GM06990 (cell line): ENCODE results near the gene WDR64.

ENCODE experiments used
- DNase-seq: peaks from one replicate; pipeline ENCODE4 v3.0.0-alpha.2; 2011; ENCODE audit not compliant: insufficient read length; ENCODE audit errors: extremely low read depth
- H3K27me3 ChIP-seq: replicated peaks from 2 replicates; pipeline ENCODE4 v1.6.0; 2011; ENCODE audit warnings: low read length; ENCODE audit not compliant: control insufficient read depth, insufficient read depth
- H3K36me3 ChIP-seq: 2 replicates; pipeline ENCODE4 v1.5.1; 2011; ENCODE audit warnings: low read length; ENCODE audit not compliant: control insufficient read depth, insufficient read depth
- H3K4me3 ChIP-seq: replicated peaks from 2 replicates; pipeline ENCODE4 v1.5.1; 2011; ENCODE audit warnings: low read depth, mild to moderate bottlenecking, control low read depth, low read length
- CTCF ChIP-seq: IDR thresholded peaks from 2 replicates; pipeline ENCODE4 v1.5.1; 2011; ENCODE audit warnings: low read length, control low read depth, mild to moderate bottlenecking, inconsistent platforms; ENCODE audit not compliant: insufficient read depth, poor library complexity, severe bottlenecking

WDR64 gene

GRCh38 chr1:241632987-241633386 lies 19.1 kb upstream of the WDR64 start:
- peaks cover 2% of the 10 kb centered on the region; the same call in 1 of the 2 replicates for H3K36me3 ChIP-seq
- no peak for DNase-seq

GRCh38 chr1:241635556-241636152 lies 16.4 kb upstream of the WDR64 start:
- DNase-seq = no peak
- H3K36me3 ChIP-seq = peaks cover 2% of the 10 kb centered on the region; the same call in 1 of the 2 replicates
- no peak for TF ChIP-seq CTCF
- H3K27me3 ChIP-seq = no peaks in the 10 kb centered on the region
- H3K4me3 ChIP-seq = no peak overlapping the region

More at GRCh38 chr1:241632987-241633386, 19.1 kb upstream of the WDR64 start:
- no peak overlapping the region for H3K4me3 ChIP-seq
- H3K27me3 ChIP-seq = no peaks in the 10 kb centered on the region
- TF ChIP-seq CTCF = no peak

DNA sequence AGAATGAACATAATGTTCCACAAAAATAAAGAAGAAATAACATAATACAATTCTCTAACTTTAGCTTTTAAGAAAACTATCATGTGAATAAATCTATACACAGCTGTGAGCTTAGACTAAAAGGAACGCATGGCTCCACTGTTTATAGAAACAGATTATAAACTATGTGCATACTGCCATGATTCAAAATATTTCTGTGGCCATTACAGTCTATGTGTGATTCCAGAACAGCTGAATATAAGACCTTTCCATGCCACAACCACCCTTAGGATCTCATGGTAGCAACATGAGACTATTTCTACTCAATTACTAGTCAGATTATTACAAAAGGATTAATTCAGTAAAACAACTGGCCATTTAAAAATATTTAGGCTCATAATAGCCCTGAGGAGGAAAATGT lies 15.8 kb upstream of the WDR64 start:
- Histone ChIP-seq H3K36me3 (peaks cover 2% of the 10 kb centered on the region; the same call in 1 of the 2 replicates), H3K27me3 (no peaks in the 10 kb centered on the region), H3K4me3 (no peak overlapping the region)
- no peak for TF ChIP-seq CTCF
- DNase-seq = no peak

- no peak overlapping the region for H3K4me3 ChIP-seq
- no peaks in the 10 kb centered on the region for H3K27me3 ChIP-seq
- H3K36me3 ChIP-seq = peaks cover 2% of the 10 kb centered on the region; the same call in 1 of the 2 replicates
- no peak for TF ChIP-seq CTCF
- no peak for DNase-seq
These were observed 15.0 kb upstream of the WDR64 start for GRCh38 chr1:241637046-241637590.

DNA sequence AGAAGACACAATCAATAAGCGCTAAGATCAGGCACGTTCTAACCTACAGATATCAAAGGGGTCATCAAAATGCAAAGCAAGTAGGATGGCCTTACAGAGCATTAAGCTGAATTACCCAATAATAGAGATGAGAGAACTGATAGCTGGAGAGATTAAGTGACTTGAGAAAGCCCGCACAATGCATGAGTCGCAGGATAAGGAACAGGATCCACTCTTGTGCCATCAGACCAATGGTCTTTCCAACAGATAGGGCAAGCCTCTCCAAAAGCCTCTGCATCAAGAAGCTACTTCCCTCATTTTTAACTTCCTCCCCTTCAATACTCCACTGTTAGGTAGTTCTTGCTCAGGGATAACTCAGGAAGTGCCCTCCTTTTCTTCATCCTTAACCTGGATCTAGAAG lies 14.5 kb upstream of the WDR64 start:
- peaks cover 2% of the 10 kb centered on the region; the same call in 1 of the 2 replicates for H3K36me3 ChIP-seq
- TF ChIP-seq CTCF = no peak
- no peaks in the 10 kb centered on the region for H3K27me3 ChIP-seq
- H3K4me3 ChIP-seq = no peak overlapping the region
- DNase-seq = no peak
